GM18511 (cell line): ENCODE measurements around the gene NOL4L.

Experiments used
- ATAC-seq: cut with Tn5 transposase; IDR thresholded peaks from one replicate; pipeline ENCODE4 v1.9.1; 2021; ENCODE audit warnings: mild to moderate bottlenecking, moderate library complexity; ENCODE audit not compliant: unreplicated experiment

NOL4L gene

GRCh38 chr20:32543570-32544259 is 41.4 kb downstream of the NOL4L start:
- no peak for ATAC-seq

- ATAC-seq, result no peak
These were observed 42.9 kb downstream of the NOL4L start for GRCh38 chr20:32542259-32542615.

- ATAC-seq, result no peak
These were observed 43.5 kb downstream of the NOL4L start for GRCh38 chr20:32541323-32542258.

GRCh38 chr20:32539817-32540675 is 45.1 kb downstream of the NOL4L start:
- peak; percentile 50 for ATAC-seq

- ATAC-seq, result no peak
These were observed 45.9 kb downstream of the NOL4L start for GRCh38 chr20:32539026-32539816.

GRCh38 chr20:32538526-32538939 is 46.6 kb downstream of the NOL4L start:
- no peak for ATAC-seq

- no peak for ATAC-seq
These were observed 47.2 kb downstream of the NOL4L start for GRCh38 chr20:32537657-32538525.

GRCh38 chr20:32536851-32537656 is 48.1 kb downstream of the NOL4L start:
- ATAC-seq, result peak; percentile 20

GRCh38 chr20:32535953-32536823 is 48.9 kb downstream of the NOL4L start:
- ATAC-seq, result peak; percentile 55

GRCh38 chr20:32535316-32535952 is 49.7 kb downstream of the NOL4L start:
- no peak for ATAC-seq

GRCh38 chr20:32534661-32535240 is 50.4 kb downstream of the NOL4L start:
- ATAC-seq, result no peak

- ATAC-seq, result no peak
These were observed 51.4 kb downstream of the NOL4L start for GRCh38 chr20:32533732-32534131.

- ATAC-seq, result no peak
These were observed 52.9 kb downstream of the NOL4L start for GRCh38 chr20:32532246-32532645.

- no peak for ATAC-seq
These were observed 56.0 kb downstream of the NOL4L start for GRCh38 chr20:32528905-32529670.

- no peak for ATAC-seq
These were observed 56.8 kb downstream of the NOL4L start for GRCh38 chr20:32528171-32528891.
